CD4-positive, alpha-beta T cell treated with Interleukin-15 for 4 hours (primary cell): ENCODE measurements around the gene HOXD3.

Source experiments
- DNase-seq: peaks from one replicate; pipeline ENCODE4 v3.0.0-alpha.2; 2020; ENCODE audit warnings: low spot score

HOXD3 gene

DNA sequence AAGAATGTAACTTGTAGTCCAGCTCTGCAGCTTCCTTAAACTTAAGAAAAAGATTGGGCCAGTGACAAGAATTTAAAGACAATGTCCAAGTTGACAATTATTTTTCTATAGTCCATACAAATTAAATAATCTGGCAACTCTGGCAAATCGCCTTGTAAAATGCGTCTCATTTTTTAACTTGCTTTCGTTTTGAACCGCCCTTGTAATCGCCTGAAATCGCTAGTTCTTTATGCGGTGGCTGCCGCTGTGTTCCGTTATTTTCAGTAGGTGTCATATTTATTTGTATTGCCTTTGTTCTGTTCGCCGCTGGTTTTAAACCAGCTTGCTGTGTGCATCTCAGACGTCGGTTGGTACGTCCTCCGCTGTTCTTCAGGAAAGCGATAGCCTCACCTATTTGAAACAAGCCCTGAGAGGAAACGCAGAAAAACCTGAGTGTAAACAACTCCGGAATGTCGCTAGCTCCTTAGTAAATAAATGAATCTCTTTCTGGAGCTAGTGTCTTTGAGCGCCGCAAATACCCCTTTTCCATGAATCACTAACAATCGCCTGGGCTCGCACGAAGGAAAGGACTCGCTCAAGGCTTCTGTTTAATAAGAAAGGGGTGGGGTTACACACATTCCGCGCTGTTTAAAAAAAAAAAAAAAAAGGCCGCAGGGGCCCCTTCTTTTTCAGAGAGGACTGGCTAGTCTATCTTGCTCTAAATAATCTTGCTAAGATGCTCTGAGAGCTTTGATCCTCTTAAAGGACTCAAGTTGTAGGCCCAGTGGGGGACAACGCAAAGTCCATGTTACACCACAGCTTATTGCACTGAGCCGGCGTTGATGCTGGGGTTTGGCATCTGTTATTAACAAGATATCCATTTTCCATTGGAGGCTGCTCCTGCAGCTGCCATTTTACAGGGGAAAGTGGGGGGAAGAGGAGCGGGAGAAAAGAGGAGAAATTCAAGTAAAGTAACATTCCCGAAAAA lies 24.6 kb upstream of the HOXD3 start:
- no peak for DNase-seq

DNA sequence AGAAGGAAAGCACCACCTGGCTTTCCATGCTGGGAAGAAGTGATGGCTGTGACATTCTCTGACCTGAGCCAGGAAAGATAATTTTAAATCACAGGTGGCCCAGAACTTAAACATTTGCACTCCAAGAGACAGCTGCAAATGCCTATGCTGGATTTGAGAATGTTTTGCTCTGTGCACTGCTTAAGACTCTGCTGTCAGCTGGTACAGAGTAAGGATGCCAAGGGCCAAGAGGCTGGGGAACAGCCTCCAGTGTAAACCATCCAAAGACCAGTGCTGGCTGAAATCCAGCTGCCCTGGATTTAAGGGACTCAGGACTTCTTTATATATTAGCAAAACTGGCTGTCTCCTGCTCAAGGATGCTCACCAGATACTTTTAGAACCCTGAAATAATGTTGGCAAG lies 23.7 kb upstream of the HOXD3 start:
- no peak for DNase-seq

DNA sequence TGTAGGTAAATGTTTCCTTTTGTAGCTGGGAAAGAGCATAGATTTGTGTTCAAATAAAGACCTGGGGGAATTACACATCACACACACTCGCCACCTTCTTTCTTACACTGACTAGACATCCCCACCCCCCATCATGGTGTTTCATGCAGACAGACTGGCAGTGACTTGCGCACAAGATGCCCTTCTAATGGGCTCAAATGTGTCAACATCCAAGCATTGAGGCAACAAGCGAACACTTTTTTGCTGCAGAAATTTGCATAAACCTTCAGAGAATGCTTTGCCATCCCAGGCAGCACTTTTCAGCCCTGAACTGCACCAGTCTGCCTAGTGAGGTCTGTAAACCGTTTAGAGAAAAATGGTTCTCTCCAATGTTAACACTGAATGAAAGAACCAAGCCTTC lies 23.1 kb upstream of the HOXD3 start:
- DNase-seq = no peak

DNA sequence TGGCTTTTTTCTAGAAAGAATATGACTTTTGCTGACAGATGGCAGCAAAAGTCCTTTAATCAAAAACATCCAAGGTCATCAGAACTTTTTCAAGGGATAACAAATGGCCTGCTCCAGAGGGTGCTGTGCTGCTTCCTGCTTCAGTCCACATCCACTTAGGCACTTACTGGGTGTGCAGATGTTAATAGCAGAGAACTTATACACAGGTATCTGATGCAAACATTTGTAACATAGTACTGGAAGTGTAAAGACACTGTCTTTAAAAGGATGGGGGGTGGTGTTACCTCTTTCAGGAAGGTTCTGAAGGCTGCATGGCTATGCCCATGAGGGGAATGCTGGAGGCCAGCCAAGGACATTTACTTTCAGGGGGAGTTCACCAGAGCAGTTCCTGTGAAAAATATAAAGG lies 22.1 kb upstream of the HOXD3 start:
- no peak for DNase-seq

DNA sequence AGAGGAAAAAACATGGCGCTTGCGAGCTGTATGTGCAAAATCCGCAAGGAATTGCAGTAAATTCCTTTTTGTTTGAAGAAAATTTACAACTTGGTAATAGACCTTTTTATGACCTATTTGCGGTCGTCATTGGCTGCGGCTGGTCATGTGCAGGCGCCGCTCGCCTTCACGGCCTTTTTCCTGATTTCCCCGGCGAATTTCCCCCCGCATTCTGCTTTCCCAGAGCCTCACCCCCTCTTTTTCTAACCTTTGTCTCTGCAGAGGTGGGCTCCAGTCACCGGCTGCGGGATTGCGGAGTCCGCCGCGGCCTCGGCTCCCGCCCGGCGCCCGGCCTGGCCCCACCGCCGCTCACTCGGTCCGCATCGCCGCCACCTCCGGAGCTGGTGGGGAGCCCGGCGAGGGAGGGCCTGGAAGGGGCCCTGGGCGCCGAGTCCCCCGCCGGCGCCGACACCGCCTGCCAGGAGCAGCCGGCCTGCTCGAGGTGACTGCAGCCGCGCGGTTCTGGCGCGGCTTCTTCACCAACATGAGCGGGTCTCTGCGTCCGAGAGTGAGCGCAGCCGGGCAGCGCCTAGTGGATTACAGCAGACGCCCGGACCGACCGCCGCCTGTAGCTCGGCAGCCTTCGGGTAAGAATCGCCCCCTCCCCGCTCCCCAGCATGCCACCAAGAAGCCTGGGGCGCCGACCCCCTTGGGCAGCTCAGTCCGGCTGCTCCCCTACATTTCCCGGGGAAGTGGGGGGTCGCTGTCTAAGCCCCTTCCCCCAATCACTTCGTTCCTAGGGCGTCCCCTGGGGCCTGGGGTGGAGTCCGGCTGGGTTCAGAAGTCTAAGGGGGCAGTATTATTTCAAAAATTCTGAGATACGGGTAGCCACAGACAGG lies 20.5 kb upstream of the HOXD3 start:
- DNase-seq = no peak

DNA sequence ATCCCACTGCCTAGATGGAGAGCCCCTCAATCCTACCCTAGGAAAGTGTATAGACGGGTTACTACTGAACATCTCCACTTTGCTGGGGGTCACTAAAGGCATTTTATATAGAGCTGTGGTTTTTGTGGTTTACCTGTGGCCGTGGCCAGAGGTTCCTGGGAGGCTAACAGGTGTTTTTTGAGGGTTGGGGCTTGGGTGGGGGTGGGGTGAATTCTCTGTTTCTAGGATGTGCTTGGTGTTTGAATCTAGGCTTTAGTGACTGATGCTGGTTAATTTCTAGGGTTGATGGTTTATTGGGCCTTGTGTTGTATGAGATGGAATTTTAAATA lies 19.9 kb upstream of the HOXD3 start:
- DNase-seq = no peak

DNA sequence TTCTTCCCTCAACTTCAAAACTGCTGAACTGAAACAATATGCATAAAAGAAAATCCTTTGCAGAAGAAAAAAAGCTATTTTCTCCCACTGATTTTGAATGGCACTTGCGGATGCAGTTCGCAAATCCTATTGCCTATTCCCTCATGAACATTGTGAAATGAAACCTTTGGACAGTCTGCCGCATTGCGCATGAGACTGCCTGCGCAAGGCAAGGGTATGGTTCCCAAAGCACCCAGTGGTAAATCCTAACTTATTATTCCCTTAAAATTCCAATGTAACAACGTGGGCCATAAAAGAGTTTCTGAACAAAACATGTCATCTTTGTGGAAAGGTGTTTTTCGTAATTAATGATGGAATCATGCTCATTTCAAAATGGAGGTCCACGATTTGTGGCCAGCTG lies 19.2 kb upstream of the HOXD3 start:
- no peak for DNase-seq

DNA sequence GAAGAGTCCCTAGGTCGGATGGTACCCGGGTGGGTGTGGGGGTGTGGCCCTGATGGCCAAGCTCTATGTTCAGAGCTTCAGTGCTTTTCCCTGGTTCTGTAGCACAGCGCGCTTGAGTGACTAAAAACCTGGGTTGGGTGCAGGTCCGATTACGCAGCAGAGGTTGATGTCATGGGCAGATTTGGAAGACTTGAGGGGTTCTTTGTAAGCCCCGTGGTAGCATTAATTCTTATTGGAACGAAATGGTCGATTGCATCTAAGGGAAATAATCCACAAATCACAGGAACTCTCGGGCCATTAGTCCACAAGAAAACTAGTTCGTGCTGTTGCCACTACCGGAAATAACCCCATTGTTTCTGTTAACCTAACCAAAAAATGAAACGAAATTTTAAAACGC lies 18.6 kb upstream of the HOXD3 start:
- no peak for DNase-seq

DNA sequence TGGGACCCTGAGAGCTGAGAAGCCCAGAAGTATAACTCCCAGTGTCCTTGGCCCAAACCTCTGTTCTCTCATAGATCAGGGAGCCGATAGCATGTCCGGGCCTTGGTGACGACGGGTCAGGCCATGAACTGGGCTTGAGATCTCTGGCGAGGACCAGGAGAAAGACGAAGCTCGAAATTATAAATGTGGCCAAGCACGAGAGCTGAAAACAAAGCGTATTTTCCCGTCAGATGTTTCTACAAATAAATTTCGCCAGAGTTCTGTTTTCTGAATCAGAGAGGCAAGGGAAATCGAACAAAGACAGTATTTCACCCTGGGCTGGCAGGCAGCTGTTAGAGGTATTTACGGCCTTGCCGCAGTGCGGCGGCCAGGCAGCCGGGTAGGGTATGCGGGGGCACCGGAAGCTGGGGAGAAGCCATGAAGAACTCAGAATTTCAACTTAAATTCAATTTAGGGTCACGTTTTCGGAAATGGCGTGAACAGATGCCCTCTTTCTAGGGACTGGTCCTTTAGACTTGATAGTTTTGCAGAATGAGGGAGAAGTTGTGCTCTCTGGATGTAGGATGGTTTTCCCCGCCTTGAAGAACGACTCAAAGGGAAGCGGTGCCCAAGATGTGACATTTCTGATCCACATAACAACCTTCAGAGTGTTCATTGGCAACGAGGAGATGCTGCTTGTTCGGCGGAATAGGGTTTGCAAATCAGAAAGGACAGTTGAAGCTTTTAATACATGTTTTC lies 18.0 kb upstream of the HOXD3 start:
- no peak for DNase-seq

DNA sequence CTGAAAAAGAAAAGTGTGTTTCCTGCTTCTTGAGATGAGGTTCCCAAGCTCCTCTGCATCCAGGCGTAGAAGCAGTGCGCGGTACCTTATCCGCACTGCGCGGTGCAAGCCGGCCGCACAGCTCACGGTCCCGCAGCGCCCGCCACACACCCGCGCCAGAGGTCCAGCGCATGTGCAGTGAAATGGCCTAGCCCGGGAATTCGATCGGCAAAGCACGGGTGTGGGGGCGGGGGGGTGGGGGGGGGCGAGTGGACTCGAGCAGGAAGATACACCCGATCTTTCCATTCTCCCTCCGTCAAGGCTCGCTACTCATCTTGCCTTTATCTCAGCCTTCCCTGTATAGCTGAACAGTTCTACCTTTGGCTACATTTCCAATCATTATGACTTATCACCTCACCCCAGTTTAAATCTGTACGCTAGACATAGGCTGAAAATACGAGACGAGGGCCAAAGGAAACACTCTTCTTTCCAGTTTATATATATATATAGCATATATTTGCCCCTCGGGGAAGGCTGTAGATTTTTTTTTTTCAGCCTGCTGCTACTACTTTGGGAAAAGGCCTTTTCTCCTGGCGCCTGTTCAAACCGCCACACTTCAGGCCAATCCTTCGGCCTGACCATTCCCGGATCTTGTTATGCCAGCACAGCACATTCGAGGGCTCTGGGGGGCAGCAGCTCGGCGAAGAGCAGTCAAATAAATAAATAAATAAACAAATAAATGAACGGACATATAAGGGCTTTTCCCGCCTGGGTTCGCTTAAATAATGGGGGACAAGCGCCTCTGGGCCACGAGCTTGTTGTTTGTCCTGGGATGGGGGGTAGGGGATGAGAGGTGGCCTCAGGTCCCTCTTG lies 17.2 kb upstream of the HOXD3 start:
- DNase-seq = no peak

DNA sequence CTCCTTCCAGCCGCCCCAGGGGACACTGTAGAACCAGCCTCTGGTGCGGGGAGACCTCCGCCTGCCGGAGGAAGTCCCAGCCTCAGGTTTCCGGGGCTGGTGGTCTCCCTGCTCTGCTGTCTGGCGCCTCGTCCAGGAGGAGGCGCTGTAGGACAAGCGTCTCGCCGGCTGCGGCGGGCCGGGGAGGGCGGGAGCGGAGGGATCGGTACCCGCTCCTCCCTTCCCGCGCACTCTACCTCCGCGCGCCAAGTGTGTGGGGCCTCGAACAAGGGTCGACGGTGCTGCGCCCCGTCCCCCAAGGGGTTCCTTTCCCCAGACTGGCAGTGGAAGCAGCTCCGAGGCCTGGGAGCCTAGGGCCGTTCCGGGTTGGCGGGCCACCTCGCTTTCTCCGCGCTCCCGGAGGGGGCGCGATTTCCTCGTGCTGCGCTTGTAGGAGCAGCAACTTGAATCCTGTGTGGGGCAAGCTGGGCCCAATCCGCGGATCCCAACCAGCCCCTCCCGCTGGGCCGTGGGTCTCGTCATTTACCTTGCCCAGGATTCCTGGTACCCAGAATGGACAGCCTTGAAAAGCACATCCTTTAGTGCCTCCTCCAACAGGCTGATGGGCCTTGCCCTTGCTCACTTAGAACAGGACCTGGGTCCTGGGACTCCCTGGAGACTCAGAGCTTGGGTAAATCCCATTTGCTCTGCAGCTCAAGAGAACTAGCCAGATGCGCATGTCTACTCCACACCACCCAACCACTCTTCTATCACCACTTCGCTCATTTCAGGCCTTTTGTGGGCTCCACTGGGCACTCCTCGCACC lies 16.4 kb upstream of the HOXD3 start:
- peak; percentile 46 for DNase-seq

DNA sequence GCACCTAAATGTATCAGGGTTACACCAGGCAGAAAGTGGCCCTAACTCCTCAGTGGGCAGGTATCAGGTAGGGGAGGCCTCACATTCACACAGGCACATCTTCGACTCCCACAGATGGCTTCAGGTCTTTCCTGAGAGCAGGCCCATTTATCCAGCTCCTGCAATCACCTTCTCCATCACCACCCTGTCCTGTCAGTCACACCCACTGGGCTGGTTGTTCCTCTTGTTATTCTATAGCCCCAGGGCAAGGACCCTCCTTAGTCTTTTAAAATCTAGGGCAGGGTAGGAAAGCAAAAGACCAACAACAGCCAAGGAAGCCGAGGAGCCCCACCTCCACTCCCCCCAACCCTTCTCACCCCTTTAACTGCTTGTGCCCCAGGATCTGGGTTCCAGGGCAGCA lies 14.8 kb upstream of the HOXD3 start:
- DNase-seq = no peak

DNA sequence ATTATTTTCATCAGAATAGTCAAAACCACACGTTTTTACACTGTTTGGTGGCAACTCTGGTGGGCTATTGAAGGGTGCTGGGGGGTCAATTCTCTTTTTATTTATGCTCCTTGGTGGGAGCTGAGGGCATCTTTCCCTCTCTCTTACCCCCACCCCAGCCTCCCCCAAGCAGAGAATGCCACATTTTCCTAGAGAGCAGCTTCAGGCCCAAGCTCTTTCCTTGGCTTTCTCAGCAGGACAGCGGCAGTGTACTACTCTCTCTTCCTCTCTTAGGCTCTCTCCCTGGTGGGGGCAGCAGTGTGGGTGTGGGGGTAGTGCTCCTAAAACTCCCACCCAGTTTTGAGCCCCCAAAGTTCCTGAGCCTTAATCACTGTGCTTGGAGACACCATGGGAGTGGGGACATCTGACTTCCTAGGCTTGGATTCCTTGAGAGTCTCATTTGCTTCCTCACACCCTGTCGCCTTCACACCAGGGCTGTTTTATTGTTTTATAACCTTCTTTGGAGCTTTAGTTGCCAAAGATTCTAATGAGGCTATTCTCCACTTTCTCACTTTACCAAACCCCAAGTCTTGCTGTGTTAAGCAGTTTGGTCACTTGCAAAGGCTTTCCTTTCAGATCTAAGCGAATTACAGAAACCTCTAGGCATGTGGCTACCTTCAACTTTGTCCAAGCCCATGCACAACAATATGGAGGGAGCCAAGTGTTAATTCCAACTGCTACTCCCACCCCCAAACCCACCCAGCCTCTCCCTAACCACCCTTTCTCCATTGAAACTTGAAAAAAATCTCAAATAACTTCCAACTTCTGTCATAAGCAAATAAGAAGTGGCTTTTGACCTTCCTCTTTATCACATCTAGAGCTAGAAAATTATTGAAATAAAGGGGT lies 11.8 kb upstream of the HOXD3 start:
- DNase-seq = no peak

DNA sequence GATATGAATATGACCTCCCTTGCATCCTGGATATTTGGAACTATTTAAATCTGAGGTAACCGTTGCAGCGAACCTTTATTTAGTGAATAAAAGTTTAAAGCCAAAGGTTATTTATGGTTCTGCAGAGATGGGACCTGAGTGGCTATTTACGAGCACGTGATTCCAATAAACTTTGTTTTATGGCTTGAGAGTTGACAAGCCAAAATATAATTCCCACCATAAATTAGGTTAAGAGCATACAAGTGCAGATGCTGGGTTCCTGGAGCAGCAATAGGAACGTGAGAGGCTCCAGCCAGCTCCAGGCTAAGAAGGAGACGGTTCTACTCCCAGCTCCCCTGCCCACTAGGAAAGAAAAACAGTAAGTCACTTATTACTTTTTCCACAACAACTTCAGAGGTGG lies 11.0 kb upstream of the HOXD3 start:
- no peak for DNase-seq

DNA sequence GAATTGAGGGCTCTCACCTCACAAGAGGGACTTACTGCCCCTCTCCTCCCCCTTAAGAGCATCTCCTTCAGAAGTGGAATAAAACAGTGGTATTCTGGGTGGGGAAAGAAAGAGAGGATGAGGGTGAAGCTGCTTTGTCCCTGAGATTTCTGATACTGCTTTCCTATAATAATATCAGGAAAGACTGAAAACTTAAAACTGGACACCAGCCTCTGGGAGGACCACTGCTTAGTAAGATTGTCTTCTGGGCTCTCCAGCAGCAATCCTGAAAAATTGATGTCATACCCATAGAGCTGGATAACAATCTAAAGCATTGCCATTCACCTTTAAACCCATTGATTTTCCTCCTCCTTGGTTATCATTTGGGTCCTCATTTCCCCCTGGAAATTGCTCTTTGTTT lies 10.5 kb upstream of the HOXD3 start:
- no peak for DNase-seq

DNA sequence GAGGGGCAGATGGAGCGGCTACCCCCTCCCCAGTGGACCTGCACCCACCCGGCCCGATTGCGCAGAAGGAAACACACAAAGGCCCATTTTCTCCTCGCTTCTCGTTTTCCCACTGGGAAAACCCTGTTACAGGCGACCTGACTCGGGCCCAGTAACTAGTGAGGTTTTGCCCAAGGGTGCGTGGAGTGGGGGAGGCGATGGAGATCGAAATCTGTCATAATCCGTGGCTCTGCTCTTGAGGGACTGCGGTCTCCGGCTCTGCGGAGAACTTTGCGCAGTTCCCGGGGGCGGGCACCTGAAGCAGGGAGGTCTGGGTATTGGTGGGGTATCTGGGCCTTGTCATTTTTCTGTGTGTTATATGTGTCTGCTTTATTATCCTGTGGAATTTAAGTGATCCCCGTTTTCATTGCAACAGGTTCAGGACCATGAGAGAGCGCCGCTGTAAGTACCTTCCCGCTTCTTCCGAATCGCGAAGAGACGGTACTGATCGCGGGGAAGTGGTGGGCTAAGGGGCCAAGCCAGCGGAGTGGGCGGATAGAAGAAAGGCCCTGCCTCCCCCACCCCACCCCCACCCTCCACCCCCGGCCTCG lies 9.8 kb upstream of the HOXD3 start:
- DNase-seq = no peak

DNA sequence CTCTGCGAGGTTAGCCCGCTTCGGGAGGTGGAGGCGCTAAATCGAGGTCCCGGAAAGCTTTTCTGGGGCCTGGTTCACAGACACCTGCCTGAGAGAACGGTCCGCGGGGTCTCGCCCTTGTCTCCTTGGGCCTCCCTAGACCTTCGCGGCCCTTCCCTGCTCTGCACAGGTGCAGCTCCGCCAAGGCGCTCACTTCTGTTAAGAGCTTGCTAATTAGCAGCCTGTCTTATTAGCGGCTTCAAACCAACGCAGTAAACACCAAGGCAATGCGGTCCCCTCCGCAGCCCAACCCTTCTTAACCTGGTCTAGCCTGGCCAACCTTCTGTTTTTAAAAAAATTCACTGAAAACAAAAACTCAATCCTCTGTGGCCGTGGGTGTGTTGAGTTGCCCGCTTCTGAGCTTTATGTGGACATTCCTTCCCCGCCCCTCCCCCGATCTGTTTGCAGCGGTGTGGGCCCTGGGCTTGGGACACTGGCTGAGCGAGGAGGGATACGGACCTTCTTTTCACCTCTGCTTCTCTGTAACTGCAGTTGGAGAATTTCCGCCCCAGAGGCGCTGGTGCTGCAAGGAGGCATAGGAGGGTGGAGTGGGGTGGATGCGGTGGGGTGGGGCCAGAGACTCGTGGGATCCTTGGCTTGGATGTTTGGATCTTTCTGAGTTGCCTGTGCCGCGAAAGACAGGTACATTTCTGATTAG lies 9.2 kb upstream of the HOXD3 start:
- no peak for DNase-seq

DNA sequence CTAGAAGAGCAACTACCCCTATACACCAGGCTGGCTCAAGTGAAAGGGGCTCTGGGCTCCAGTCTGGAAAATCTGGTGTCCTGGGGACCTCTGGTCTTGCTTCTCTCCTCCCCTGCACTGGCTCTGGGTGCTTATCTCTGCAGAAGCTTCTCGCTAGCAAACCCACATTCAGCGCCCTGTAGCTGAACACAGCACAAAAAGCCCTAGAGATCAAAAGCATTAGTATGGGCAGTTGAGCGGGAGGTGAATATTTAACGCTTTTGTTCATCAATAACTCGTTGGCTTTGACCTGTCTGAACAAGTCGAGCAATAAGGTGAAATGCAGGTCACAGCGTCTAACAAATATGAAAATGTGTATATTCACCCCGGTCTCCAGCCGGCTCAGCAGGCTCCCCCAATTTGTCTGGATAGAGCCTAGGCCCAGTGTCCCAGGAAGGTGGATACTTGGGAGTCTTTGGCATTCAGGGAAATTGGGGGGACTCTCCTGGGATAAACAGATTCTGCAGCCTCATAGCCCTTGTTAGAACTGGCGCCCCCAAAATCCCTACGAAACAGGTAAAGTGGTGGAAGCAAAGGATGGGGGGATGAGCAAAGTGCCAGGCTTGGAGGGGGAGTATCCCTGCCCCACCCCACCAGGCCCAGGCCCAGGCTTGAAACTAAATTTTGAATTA lies 8.2 kb upstream of the HOXD3 start:
- no peak for DNase-seq
